OCI-LY1 (cell line): ENCODE measurements around the gene CLCA4.

ENCODE experiments used
- CTCF ChIP-seq: fragments of 200-600 bp; sonication (generic), shearing (Covaris generic); IDR thresholded peaks from 2 replicates; pipeline ENCODE4 v1.5.1; 2017; ENCODE audit warnings: mild to moderate bottlenecking, antibody characterized with exemption, low read length, moderate library complexity, mixed read lengths
- EZH2 ChIP-seq: fragments of 200-600 bp; sonication (generic), shearing (Covaris generic); IDR thresholded peaks from 2 replicates; pipeline ENCODE4 v1.8.0; 2017; ENCODE audit warnings: borderline replicate concordance, mixed run types, mild to moderate bottlenecking, antibody characterized with exemption, low read length, moderate library complexity, mixed read lengths

- TF ChIP-seq CTCF (no peak), EZH2 (no peak)
Measured at GRCh38 chr1:86619313-86619712, 72.4 kb downstream of the CLCA4 start.
